HepG2 (cell line): ENCODE results near the gene TNFRSF6B. TPM values are rescaled to one million over a fixed set of nuclear protein-coding genes. Genes with fewer than 3 reads are reported as not detected.

Experiments used
- KDM5B ChIP-seq: sonication (generic); formaldehyde crosslinking; IDR thresholded peaks from 2 replicates; pipeline ENCODE4 v1.4.0; 2020; ENCODE audit warnings: missing genetic modification reagents, mild to moderate bottlenecking, borderline replicate concordance
- KLF6 ChIP-seq: IDR thresholded peaks from 2 replicates; pipeline ENCODE4 v1.8.0; 2016; ENCODE audit warnings: missing biosample characterization, missing genetic modification reagents
- NFATC3 ChIP-seq: sonication (generic); formaldehyde crosslinking; IDR thresholded peaks from 2 replicates; pipeline ENCODE4 v1.5.1; 2020; ENCODE audit warnings: mild to moderate bottlenecking, missing genetic modification reagents
- SMAD3 ChIP-seq: sonication (generic); formaldehyde crosslinking; IDR thresholded peaks from 2 replicates; pipeline ENCODE4 v1.4.0; 2020; ENCODE audit warnings: missing genetic modification reagents
- STAG1 ChIP-seq: sonication (generic); formaldehyde crosslinking; IDR thresholded peaks from 2 replicates; pipeline ENCODE4 v1.4.0; 2020; ENCODE audit warnings: missing genetic modification reagents
- ZBTB38 ChIP-seq: sonication (generic); formaldehyde crosslinking; IDR thresholded peaks from 2 replicates; pipeline ENCODE4 v1.5.1; 2020; ENCODE audit warnings: mild to moderate bottlenecking, missing genetic modification reagents
- ZKSCAN5 ChIP-seq: sonication (generic); formaldehyde crosslinking; IDR thresholded peaks from 2 replicates; pipeline ENCODE4 v1.5.1; 2020; ENCODE audit warnings: mild to moderate bottlenecking, missing genetic modification reagents
- ZNF205 ChIP-seq: IDR thresholded peaks from 2 replicates; pipeline ENCODE4 v1.6.1; 2018; ENCODE audit warnings: missing biosample characterization, missing genetic modification reagents
- ZNF343 ChIP-seq: sonication (generic); formaldehyde crosslinking; IDR thresholded peaks from 2 replicates; pipeline ENCODE4 v1.4.0; 2020; ENCODE audit warnings: mild to moderate bottlenecking, missing genetic modification reagents
- polyA plus RNA-seq, 8 experiments: library from polyadenylated mRNA; depleted of rRNA in 3 of 8; stranded (reverse) in 7 of 8; unstranded in 1 of 8; fragments of >200 nt; fragmentation: Illumina TruSeq in 4 of 8; extraction: Trizol in 4 of 8; gene quantifications; 2 replicates each; pipeline versions ENCODE4 v1.2.1 to v1.2.3, GENCODE V29; 2011 to 2016; ENCODE audit warnings: low read depth in 4 of 8, missing spikeins in 1 of 8, mixed read lengths in 1 of 8; ENCODE audit not compliant: insufficient read depth in 1 of 8
- total RNA-seq, 5 experiments: library from RNA; depleted of rRNA; stranded (reverse); fragments of >200 nt; fragmentation: Illumina TruSeq; extraction: Trizol; gene quantifications; 2 replicates each; pipeline ENCODE4 v1.2.3, GENCODE V29; 2016; ENCODE audit warnings: low read depth in 1 of 5
- TF ChIP-seq, protein P1 (sequence below): fragments of 450-650 bp; IDR thresholded peaks from 2 replicates; pipeline ENCODE4 v1.6.1; 2017; ENCODE audit warnings: mild to moderate bottlenecking
- TF ChIP-seq, protein P2 (sequence below): sonication (generic); formaldehyde crosslinking; IDR thresholded peaks from 2 replicates; pipeline ENCODE4 v1.5.0; 2020; ENCODE audit warnings: missing genetic modification reagents, mild to moderate bottlenecking, borderline replicate concordance
- TF ChIP-seq, protein P3 (sequence below): sonication (generic); formaldehyde crosslinking; IDR thresholded peaks from 2 replicates; pipeline ENCODE4 v1.5.0; 2020; ENCODE audit warnings: mild to moderate bottlenecking, missing genetic modification reagents, borderline replicate concordance
- TF ChIP-seq, protein P4 (sequence below): sonication (generic); formaldehyde crosslinking; conservative IDR thresholded peaks from 2 replicates; pipeline ENCODE4 v1.8.0; 2022; ENCODE audit warnings: missing genetic modification reagents
- TF ChIP-seq, protein P5 (sequence below): sonication (generic); formaldehyde crosslinking; IDR thresholded peaks from 2 replicates; pipeline ENCODE4 v1.9.0; 2022; ENCODE audit warnings: missing genetic modification reagents, mild to moderate bottlenecking, borderline replicate concordance
- TF ChIP-seq, protein P6 (sequence below): sonication (generic); formaldehyde crosslinking; IDR thresholded peaks from 2 replicates; pipeline ENCODE4 v1.5.1; 2020; ENCODE audit warnings: missing genetic modification reagents, mild to moderate bottlenecking, borderline replicate concordance

Gene TNFRSF6B
- total and polyA plus RNA-seq, 2 of the 13 experiments (the other 11 are each of a cell fraction or from before 2014, with no cell fraction given), result 0.24 TPM; not detected in 1

DNA sequence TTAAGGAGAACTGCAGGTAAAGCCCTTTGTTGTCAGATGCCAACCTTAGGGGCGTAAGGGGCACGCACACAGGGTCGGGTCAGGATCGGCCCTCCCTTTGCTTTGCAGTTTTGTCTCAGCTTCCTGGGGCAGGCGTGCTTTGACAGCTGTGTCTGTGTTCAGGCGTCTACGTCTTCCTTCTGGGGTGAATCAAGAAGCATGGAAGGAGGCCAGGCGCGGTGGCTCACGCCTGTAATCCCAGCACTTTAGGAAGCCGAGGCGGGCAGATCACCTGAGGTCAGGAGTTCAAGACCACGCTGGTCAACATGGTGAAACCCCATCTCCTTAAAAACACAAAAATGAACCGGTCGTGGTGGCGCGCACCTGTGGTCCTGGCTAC lies 12.7 kb downstream of the TNFRSF6B start (continued):
- TF ChIP-seq, protein P1, sequence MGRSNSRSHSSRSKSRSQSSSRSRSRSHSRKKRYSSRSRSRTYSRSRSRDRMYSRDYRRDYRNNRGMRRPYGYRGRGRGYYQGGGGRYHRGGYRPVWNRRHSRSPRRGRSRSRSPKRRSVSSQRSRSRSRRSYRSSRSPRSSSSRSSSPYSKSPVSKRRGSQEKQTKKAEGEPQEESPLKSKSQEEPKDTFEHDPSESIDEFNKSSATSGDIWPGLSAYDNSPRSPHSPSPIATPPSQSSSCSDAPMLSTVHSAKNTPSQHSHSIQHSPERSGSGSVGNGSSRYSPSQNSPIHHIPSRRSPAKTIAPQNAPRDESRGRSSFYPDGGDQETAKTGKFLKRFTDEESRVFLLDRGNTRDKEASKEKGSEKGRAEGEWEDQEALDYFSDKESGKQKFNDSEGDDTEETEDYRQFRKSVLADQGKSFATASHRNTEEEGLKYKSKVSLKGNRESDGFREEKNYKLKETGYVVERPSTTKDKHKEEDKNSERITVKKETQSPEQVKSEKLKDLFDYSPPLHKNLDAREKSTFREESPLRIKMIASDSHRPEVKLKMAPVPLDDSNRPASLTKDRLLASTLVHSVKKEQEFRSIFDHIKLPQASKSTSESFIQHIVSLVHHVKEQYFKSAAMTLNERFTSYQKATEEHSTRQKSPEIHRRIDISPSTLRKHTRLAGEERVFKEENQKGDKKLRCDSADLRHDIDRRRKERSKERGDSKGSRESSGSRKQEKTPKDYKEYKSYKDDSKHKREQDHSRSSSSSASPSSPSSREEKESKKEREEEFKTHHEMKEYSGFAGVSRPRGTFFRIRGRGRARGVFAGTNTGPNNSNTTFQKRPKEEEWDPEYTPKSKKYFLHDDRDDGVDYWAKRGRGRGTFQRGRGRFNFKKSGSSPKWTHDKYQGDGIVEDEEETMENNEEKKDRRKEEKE, result no peak
- TF ChIP-seq NFATC3, result no peak
- no peak for TF ChIP-seq ZKSCAN5 (CRISPR knock-in tag)
- TF ChIP-seq, protein P2, sequence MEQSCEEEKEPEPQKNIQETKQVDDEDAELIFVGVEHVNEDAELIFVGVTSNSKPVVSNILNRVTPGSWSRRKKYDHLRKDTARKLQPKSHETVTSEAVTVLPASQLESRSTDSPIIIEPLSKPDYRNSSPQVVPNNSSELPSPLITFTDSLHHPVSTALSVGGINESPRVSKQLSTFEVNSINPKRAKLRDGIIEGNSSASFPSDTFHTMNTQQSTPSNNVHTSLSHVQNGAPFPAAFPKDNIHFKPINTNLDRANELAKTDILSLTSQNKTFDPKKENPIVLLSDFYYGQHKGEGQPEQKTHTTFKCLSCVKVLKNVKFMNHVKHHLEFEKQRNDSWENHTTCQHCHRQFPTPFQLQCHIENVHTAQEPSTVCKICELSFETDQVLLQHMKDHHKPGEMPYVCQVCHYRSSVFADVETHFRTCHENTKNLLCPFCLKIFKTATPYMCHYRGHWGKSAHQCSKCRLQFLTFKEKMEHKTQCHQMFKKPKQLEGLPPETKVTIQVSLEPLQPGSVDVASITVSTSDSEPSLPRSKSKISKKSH (CRISPR knock-in tag), result no peak
- TF ChIP-seq, protein P3, sequence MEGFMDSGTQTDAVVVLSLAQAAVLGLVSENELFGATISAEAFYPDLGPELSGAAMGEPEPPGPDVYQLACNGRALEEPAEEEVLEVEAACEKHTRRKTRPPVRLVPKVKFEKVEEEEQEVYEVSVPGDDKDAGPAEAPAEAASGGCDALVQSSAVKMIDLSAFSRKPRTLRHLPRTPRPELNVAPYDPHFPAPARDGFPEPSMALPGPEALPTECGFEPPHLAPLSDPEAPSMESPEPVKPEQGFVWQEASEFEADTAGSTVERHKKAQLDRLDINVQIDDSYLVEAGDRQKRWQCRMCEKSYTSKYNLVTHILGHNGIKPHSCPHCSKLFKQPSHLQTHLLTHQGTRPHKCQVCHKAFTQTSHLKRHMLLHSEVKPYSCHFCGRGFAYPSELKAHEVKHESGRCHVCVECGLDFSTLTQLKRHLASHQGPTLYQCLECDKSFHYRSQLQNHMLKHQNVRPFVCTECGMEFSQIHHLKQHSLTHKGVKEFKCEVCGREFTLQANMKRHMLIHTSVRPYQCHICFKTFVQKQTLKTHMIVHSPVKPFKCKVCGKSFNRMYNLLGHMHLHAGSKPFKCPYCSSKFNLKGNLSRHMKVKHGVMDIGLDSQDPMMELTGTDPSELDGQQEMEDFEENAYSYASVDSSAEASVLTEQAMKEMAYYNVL (CRISPR knock-in tag), result 0 out of 2 replicates have a peak, but pooled peaks have one; percentile 10
- TF ChIP-seq ZBTB38 (CRISPR knock-in tag), result no peak
- 0 out of 2 replicates have a peak, but pooled peaks have one; percentile 24 for TF ChIP-seq KDM5B (CRISPR knock-in tag)
- no peak for TF ChIP-seq STAG1 (CRISPR knock-in tag)
- TF ChIP-seq ZNF205 (CRISPR knock-in tag), result no peak
- TF ChIP-seq ZNF343, result 0 out of 2 replicates have a peak, but pooled peaks have one; percentile 8
- no peak for TF ChIP-seq KLF6
- TF ChIP-seq, protein P4, sequence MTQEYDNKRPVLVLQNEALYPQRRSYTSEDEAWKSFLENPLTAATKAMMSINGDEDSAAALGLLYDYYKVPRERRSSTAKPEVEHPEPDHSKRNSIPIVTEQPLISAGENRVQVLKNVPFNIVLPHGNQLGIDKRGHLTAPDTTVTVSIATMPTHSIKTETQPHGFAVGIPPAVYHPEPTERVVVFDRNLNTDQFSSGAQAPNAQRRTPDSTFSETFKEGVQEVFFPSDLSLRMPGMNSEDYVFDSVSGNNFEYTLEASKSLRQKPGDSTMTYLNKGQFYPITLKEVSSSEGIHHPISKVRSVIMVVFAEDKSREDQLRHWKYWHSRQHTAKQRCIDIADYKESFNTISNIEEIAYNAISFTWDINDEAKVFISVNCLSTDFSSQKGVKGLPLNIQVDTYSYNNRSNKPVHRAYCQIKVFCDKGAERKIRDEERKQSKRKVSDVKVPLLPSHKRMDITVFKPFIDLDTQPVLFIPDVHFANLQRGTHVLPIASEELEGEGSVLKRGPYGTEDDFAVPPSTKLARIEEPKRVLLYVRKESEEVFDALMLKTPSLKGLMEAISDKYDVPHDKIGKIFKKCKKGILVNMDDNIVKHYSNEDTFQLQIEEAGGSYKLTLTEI, result no peak
- TF ChIP-seq, protein P5, sequence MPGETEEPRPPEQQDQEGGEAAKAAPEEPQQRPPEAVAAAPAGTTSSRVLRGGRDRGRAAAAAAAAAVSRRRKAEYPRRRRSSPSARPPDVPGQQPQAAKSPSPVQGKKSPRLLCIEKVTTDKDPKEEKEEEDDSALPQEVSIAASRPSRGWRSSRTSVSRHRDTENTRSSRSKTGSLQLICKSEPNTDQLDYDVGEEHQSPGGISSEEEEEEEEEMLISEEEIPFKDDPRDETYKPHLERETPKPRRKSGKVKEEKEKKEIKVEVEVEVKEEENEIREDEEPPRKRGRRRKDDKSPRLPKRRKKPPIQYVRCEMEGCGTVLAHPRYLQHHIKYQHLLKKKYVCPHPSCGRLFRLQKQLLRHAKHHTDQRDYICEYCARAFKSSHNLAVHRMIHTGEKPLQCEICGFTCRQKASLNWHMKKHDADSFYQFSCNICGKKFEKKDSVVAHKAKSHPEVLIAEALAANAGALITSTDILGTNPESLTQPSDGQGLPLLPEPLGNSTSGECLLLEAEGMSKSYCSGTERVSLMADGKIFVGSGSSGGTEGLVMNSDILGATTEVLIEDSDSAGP (CRISPR knock-in tag), result 0 out of 2 replicates have a peak, but pooled peaks have one; percentile 15
- TF ChIP-seq, protein P6, sequence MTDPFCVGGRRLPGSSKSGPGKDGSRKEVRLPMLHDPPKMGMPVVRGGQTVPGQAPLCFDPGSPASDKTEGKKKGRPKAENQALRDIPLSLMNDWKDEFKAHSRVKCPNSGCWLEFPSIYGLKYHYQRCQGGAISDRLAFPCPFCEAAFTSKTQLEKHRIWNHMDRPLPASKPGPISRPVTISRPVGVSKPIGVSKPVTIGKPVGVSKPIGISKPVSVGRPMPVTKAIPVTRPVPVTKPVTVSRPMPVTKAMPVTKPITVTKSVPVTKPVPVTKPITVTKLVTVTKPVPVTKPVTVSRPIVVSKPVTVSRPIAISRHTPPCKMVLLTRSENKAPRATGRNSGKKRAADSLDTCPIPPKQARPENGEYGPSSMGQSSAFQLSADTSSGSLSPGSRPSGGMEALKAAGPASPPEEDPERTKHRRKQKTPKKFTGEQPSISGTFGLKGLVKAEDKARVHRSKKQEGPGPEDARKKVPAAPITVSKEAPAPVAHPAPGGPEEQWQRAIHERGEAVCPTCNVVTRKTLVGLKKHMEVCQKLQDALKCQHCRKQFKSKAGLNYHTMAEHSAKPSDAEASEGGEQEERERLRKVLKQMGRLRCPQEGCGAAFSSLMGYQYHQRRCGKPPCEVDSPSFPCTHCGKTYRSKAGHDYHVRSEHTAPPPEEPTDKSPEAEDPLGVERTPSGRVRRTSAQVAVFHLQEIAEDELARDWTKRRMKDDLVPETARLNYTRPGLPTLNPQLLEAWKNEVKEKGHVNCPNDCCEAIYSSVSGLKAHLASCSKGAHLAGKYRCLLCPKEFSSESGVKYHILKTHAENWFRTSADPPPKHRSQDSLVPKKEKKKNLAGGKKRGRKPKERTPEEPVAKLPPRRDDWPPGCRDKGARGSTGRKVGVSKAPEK (CRISPR knock-in tag), result no peak
- TF ChIP-seq SMAD3, result no peak
